GM12878 (cell line): ENCODE measurements around the gene CNOT10. TPM values are rescaled to one million over a fixed set of nuclear protein-coding genes. Genes with fewer than 3 reads are reported as not detected.

ENCODE experiments used
- ATAC-seq: fragments of 200-7000 bp; cut with Tn5 transposase; 3 replicates; pipeline ENCODE4 v1.9.1; 2020; ENCODE audit warnings: mild to moderate bottlenecking, moderate library complexity
- BruUV-seq: library from RNA; stranded (reverse); fragments of 400-500 nt; replicated peaks from 2 replicates; lab custom pipeline; 2021; lab: Mats Ljungman, UMichigan
- CTCF ChIA-PET: fragments of 300-600 bp; sonication (Branson Sonifier 250); formaldehyde crosslinking; extraction: SDS; loops from one replicate; lab custom pipeline; 2021; ENCODE audit warnings: inconsistent platforms; lab: Yijun Ruan, JAX
- POLR2A ChIA-PET: fragments of 350-600 bp; formaldehyde crosslinking; extraction: SDS; loops from one replicate; lab custom pipeline; 2021; ENCODE audit warnings: inconsistent platforms; lab: Charles Lee
- RAD21 ChIA-PET: fragments of 300-600 bp; sonication (Branson Sonifier 250); formaldehyde crosslinking; loops from one replicate; lab custom pipeline; 2023; ENCODE audit warnings: antibody characterized with exemption; ENCODE audit not compliant: unreplicated experiment; lab: Charles Lee
- SMC1A ChIA-PET: fragments of 300-600 bp; sonication (Branson Sonifier 250); formaldehyde crosslinking; loops from one replicate; lab custom pipeline; 2023; ENCODE audit not compliant: unreplicated experiment, uncharacterized antibody; lab: Charles Lee
- DNase-seq: peaks from one replicate; pipeline ENCODE4 v3.0.0-alpha.2; 2011; ENCODE audit warnings: low read depth, low spot score
- FAIRE-seq: peaks from 3 replicates; lab custom pipeline; 2011; peaks lifted over from hg19 to GRCh38; lab: Jason Lieb, UNC
- H2AFZ ChIP-seq: 2 replicates; pipeline ENCODE4 v1.6.0; 2011; ENCODE audit warnings: low read depth, low read length, control low read depth; ENCODE audit not compliant: control insufficient read depth
- H3K27ac ChIP-seq: 2 replicates; pipeline ENCODE4 v1.5.1; 2011; ENCODE audit warnings: control low read depth; ENCODE audit not compliant: control insufficient read depth, insufficient read depth
- H3K27me3 ChIP-seq, 2 experiments: replicated peaks in 1 of 2; 2 replicates each; pipeline versions ENCODE4 v1.6.0 to v1.6.1; 2011; ENCODE audit warnings: low read length in 1 of 2; ENCODE audit not compliant: control insufficient read depth in 2 of 2, insufficient read depth in 2 of 2
- H3K36me3 ChIP-seq, 2 experiments: 2 replicates each; pipeline ENCODE4 v1.5.1; 2011; ENCODE audit warnings: low read length in 1 of 2; ENCODE audit not compliant: control insufficient read depth in 2 of 2, insufficient read depth in 2 of 2
- H3K4me1 ChIP-seq: 2 replicates; pipeline ENCODE4 v1.6.1; 2011; ENCODE audit warnings: mild to moderate bottlenecking, low read length, moderate library complexity, mixed read lengths; ENCODE audit not compliant: control insufficient read depth, insufficient read depth
- H3K4me2 ChIP-seq: 2 replicates; pipeline ENCODE4 v1.6.0; 2011; ENCODE audit warnings: control low read depth; ENCODE audit not compliant: control insufficient read depth, insufficient read depth
- H3K4me3 ChIP-seq: fragments of 200-600 bp; sonication (generic); 2 replicates; pipeline ENCODE4 v1.5.1; 2016
- H3K79me2 ChIP-seq: 2 replicates; pipeline ENCODE4 v1.6.0; 2011; ENCODE audit warnings: low read length; ENCODE audit not compliant: control insufficient read depth, insufficient read depth
- H3K9ac ChIP-seq: 2 replicates; pipeline ENCODE4 v1.8.0; 2011; ENCODE audit warnings: low read length, control low read depth, mixed read lengths; ENCODE audit not compliant: control insufficient read depth, insufficient read depth
- H3K9me3 ChIP-seq: replicated peaks from 3 replicates; pipeline ENCODE4 v1.5.1; 2011; ENCODE audit warnings: mild to moderate bottlenecking, low read length; ENCODE audit not compliant: control insufficient read depth, insufficient read depth
- H4K20me1 ChIP-seq: 2 replicates; pipeline ENCODE4 v1.6.0; 2011; ENCODE audit not compliant: control insufficient read depth, insufficient read depth
- BACH1 ChIP-seq: fragments of 450-650 bp; IDR thresholded peaks from 2 replicates; pipeline ENCODE4 v1.6.1; 2017; ENCODE audit warnings: mild to moderate bottlenecking, borderline replicate concordance
- BHLHE40 ChIP-seq, 2 experiments: fragments of 450-650 bp in 1 of 2; IDR thresholded peaks; 2 replicates each; pipeline ENCODE4 v1.6.1; 2011 to 2017; ENCODE audit warnings: low read depth in 2 of 2, borderline replicate concordance in 1 of 2, improper control_type of control experiment in 1 of 2, low read length in 1 of 2, mild to moderate bottlenecking in 1 of 2
- BMI1 ChIP-seq: fragments of 450-650 bp; IDR thresholded peaks from 2 replicates; pipeline ENCODE4 v1.6.1; 2016; ENCODE audit warnings: mild to moderate bottlenecking, moderate library complexity, borderline replicate concordance
- FOXK2 ChIP-seq: fragments of 450-650 bp; IDR thresholded peaks from 2 replicates; pipeline ENCODE4 v1.6.1; 2017; ENCODE audit warnings: mild to moderate bottlenecking, moderate library complexity
- HDGF ChIP-seq: fragments of 450-650 bp; IDR thresholded peaks from 2 replicates; pipeline ENCODE4 v1.6.1; 2016; ENCODE audit warnings: antibody characterized with exemption
- KLF5 ChIP-seq: fragments of 450-650 bp; IDR thresholded peaks from 2 replicates; pipeline ENCODE4 v1.6.1; 2014; ENCODE audit warnings: mild to moderate bottlenecking; ENCODE audit not compliant: partially characterized antibody
- MEF2B ChIP-seq: fragments of 450-650 bp; IDR thresholded peaks from 2 replicates; pipeline ENCODE4 v1.6.1; 2018; ENCODE audit warnings: mild to moderate bottlenecking, moderate library complexity; ENCODE audit not compliant: partially characterized antibody, poor library complexity, severe bottlenecking
- MTA2 ChIP-seq: fragments of 450-650 bp; IDR thresholded peaks from 2 replicates; pipeline ENCODE4 v1.6.1; 2016; ENCODE audit warnings: low read depth, mild to moderate bottlenecking, moderate library complexity
- MYC ChIP-seq: IDR thresholded peaks from 2 replicates; pipeline ENCODE4 v1.6.1; 2011; ENCODE audit warnings: mild to moderate bottlenecking, low read length, moderate library complexity, inconsistent platforms; ENCODE audit not compliant: insufficient read depth, insufficient replicate concordance, insufficient read length, severe bottlenecking
- NR2C1 ChIP-seq: fragments of 450-650 bp; IDR thresholded peaks from 2 replicates; pipeline ENCODE4 v1.6.1; 2017; ENCODE audit warnings: antibody characterized with exemption, mild to moderate bottlenecking, moderate library complexity
- PML ChIP-seq: IDR thresholded peaks from 2 replicates; pipeline ENCODE4 v1.6.1; 2012; ENCODE audit warnings: low read length, inconsistent platforms
- RAD51 ChIP-seq: fragments of 450-650 bp; IDR thresholded peaks from 2 replicates; pipeline ENCODE4 v1.6.1; 2016; ENCODE audit warnings: moderate library complexity, mild to moderate bottlenecking, inconsistent platforms
- RFX5 ChIP-seq: IDR thresholded peaks from 2 replicates; pipeline ENCODE4 v1.6.1; 2011; ENCODE audit warnings: low read depth, low read length, improper control_type of control experiment
- SMC3 ChIP-seq: IDR thresholded peaks from 2 replicates; pipeline ENCODE4 v1.6.1; 2011; ENCODE audit warnings: low read length, improper control_type of control experiment, borderline replicate concordance
- WGBS: methylation state at CpG from one replicate; pipeline ENCODE4 v1.1.6; 2016; ENCODE audit warnings: low lambda C conversion rate; ENCODE audit not compliant: insufficient replicate concordance, insufficient coverage; ENCODE audit errors: missing lambda C conversion rate; 5-methylcytosine and 5-hydroxymethylcytosine counted together
- in situ Hi-C: fragments of 300-500 bp; cut with MboI; formaldehyde crosslinking; loops from 9 replicates; pipeline ENCODE4 v1.14.3; 2018; ENCODE audit warnings: mixed read lengths
- intact Hi-C: fragments of 100-400 bp; cut with micrococcal nuclease; formaldehyde crosslinking; loops from one replicate; pipeline ENCODE4 v1.14.2; 2022; ENCODE audit not compliant: unreplicated experiment
- polyA plus RNA-seq, 11 experiments: library from polyadenylated mRNA; depleted of rRNA in 4 of 11; unstranded in 6 of 11; stranded (reverse) in 5 of 11; fragments of >200 nt; fragmentation: Nextera tagmentation in 4 of 11; fragmentation: Illumina TruSeq in 1 of 11; extraction: Ambion mirVana in 4 of 11; extraction: Trizol in 1 of 11; gene quantifications; 1 replicate in 1 of 11; 2 replicates in 10 of 11; pipeline versions ENCODE4 v1.2.1 to v1.2.3, GENCODE V29; 2011 to 2016; ENCODE audit warnings: inconsistent platforms in 2 of 11, missing spikeins in 2 of 11, low read depth in 1 of 11
- total RNA-seq, 4 experiments: library from RNA; depleted of rRNA in 3 of 4; stranded (reverse); fragments of >200 nt in 3 of 4; fragmentation: Illumina TruSeq in 1 of 4; extraction: Trizol in 1 of 4; gene quantifications; 2 replicates each; pipeline versions ENCODE4 v1.2.1 to v1.2.3, GENCODE V29; 2013 to 2021
- TF ChIP-seq, protein P1 (sequence below): fragments of 450-650 bp; IDR thresholded peaks from 2 replicates; pipeline ENCODE4 v1.6.1; 2016; ENCODE audit warnings: mild to moderate bottlenecking, moderate library complexity, borderline replicate concordance
- TF ChIP-seq, protein P2 (sequence below): IDR thresholded peaks from 2 replicates; pipeline ENCODE4 v1.6.1; 2012; ENCODE audit warnings: improper control_type of control experiment, low read depth, low read length; ENCODE audit not compliant: insufficient replicate concordance

The CNOT10 gene
- total and polyA plus RNA-seq, 10 of the 15 experiments (the other 5 are each of a cell fraction or from before 2014, with no cell fraction given), result 18.2 to 51.9 (median 45.5) TPM

DNA sequence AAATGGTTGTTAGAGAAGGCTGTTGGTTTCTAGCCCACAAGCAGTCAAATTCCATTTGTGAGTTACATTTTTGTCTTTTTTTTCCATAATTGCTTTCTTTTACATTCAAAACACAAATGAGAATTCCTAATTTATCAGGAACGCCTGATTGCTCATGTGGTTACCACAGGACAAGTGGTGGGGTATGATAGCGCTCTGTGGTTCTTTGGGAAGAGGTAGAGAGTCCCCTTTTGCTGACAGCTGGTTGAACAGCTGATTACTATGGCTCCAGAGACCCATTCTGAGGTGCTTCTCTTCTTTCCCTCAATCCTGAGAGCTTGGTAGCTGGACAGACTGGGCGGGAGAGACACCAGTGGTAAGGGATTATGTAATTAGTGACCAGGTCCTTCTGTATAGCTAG, 24.4 kb downstream of the CNOT10 start:
- intact Hi-C loops, result no loop called here
- ChIA-PET CTCF (interaction anchor here (0.6 kb wide), 1 partner anchor 550 kb away, joined by 5 read pairs; no protein-coding TSS in a partner anchor), SMC1A (no interaction called here), RAD21 (no interaction called here), POLR2A (interaction anchor here (0.5 to 0.9 kb wide), 2 partner anchors 22 to 402 kb away, joined by 3 to 4 read pairs; no protein-coding TSS in a partner anchor)
- ATAC-seq (no peak), FAIRE-seq (no peak), DNase-seq (no peak)
- Histone ChIP-seq H3K4me3 (no peak overlapping the region), H4K20me1 (no peaks in the 10 kb centered on the region), H3K4me1 (no peaks in the 10 kb centered on the region), H3K27me3 (no peaks in the 10 kb centered on the region), H2AFZ (no peak overlapping the region), H3K27ac (no peak overlapping the region), H3K36me3 (peaks cover 2 to 28% of the 10 kb centered on the region in 2 experiments), H3K79me2 (no peaks in the 10 kb centered on the region; the same call in none of the 2 replicates), H3K9ac (no peak overlapping the region), H3K4me2 (no peak overlapping the region), H3K9me3 (no peaks in the 10 kb centered on the region)
- BruUV-seq, result no TSS peak
- in situ Hi-C loops, result no loop called here
- TF ChIP-seq HDGF (no peak), PML (no peak), MEF2B (no peak), RFX5 (no peak), BACH1 (no peak), BHLHE40 (IDR thresholded peaks at IDR 0.05; ENCODE audit: borderline replicate concordance in 1 of 2, low read depth in 2 of 2, low read length in 1 of 2) (no peak), NR2C1 (no peak), FOXK2 (no peak), RAD51 (no peak), BMI1 (no peak), KLF5 (no peak), MTA2 (no peak), MYC (no peak), SMC3 (no peak)
- TF ChIP-seq, protein P1, sequence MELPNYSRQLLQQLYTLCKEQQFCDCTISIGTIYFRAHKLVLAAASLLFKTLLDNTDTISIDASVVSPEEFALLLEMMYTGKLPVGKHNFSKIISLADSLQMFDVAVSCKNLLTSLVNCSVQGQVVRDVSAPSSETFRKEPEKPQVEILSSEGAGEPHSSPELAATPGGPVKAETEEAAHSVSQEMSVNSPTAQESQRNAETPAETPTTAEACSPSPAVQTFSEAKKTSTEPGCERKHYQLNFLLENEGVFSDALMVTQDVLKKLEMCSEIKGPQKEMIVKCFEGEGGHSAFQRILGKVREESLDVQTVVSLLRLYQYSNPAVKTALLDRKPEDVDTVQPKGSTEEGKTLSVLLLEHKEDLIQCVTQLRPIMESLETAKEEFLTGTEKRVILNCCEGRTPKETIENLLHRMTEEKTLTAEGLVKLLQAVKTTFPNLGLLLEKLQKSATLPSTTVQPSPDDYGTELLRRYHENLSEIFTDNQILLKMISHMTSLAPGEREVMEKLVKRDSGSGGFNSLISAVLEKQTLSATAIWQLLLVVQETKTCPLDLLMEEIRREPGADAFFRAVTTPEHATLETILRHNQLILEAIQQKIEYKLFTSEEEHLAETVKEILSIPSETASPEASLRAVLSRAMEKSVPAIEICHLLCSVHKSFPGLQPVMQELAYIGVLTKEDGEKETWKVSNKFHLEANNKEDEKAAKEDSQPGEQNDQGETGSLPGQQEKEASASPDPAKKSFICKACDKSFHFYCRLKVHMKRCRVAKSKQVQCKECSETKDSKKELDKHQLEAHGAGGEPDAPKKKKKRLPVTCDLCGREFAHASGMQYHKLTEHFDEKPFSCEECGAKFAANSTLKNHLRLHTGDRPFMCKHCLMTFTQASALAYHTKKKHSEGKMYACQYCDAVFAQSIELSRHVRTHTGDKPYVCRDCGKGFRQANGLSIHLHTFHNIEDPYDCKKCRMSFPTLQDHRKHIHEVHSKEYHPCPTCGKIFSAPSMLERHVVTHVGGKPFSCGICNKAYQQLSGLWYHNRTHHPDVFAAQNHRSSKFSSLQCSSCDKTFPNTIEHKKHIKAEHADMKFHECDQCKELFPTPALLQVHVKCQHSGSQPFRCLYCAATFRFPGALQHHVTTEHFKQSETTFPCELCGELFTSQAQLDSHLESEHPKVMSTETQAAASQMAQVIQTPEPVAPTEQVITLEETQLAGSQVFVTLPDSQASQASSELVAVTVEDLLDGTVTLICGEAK, result no peak
- TF ChIP-seq, protein P2, sequence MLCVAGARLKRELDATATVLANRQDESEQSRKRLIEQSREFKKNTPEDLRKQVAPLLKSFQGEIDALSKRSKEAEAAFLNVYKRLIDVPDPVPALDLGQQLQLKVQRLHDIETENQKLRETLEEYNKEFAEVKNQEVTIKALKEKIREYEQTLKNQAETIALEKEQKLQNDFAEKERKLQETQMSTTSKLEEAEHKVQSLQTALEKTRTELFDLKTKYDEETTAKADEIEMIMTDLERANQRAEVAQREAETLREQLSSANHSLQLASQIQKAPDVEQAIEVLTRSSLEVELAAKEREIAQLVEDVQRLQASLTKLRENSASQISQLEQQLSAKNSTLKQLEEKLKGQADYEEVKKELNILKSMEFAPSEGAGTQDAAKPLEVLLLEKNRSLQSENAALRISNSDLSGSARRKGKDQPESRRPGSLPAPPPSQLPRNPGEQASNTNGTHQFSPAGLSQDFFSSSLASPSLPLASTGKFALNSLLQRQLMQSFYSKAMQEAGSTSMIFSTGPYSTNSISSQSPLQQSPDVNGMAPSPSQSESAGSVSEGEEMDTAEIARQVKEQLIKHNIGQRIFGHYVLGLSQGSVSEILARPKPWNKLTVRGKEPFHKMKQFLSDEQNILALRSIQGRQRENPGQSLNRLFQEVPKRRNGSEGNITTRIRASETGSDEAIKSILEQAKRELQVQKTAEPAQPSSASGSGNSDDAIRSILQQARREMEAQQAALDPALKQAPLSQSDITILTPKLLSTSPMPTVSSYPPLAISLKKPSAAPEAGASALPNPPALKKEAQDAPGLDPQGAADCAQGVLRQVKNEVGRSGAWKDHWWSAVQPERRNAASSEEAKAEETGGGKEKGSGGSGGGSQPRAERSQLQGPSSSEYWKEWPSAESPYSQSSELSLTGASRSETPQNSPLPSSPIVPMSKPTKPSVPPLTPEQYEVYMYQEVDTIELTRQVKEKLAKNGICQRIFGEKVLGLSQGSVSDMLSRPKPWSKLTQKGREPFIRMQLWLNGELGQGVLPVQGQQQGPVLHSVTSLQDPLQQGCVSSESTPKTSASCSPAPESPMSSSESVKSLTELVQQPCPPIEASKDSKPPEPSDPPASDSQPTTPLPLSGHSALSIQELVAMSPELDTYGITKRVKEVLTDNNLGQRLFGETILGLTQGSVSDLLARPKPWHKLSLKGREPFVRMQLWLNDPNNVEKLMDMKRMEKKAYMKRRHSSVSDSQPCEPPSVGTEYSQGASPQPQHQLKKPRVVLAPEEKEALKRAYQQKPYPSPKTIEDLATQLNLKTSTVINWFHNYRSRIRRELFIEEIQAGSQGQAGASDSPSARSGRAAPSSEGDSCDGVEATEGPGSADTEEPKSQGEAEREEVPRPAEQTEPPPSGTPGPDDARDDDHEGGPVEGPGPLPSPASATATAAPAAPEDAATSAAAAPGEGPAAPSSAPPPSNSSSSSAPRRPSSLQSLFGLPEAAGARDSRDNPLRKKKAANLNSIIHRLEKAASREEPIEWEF, result no peak
- 100% methylated on average over 3 of the region's 3 CpGs for WGBS
